ENCODE results near the gene SFXN3. TPM values are rescaled to one million over a fixed set of nuclear protein-coding genes. Genes with fewer than 3 reads are reported as not detected.

The SFXN3 gene
- total RNA-seq, 1 experiment from 2014 or later, result 27.5 TPM

DNA sequence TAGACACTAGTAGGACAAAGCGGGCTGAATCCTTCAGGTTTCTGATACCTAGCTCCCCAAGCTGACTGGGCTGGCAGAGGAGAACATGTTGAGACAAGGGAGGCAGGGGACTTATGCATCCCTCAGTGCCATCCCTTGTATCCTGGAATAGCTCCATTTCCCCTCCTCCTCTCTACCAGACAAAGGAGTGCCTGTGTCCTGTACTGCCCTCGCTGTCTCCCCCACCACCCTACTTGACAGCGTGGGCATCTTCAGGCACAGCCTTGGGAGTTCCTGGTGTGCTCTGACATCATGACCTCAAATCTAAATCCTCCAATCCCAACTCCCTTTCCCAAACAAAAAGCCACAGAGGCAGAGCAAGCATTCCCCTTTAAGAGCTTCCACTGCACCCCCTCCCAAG is 9.0 kb downstream of the SFXN3 start:
- intact Hi-C loops (cut with micrococcal nuclease; ENCODE audit: unreplicated experiment), result no loop called here
- Mint-ChIP-seq H3K27ac (ENCODE audit: unreplicated experiment) (no peak overlapping the region), H3K4me1 (ENCODE audit: low read depth, unreplicated experiment) (peaks cover 27% of the 10 kb centered on the region), H3K4me3 (ENCODE audit: low read depth, unreplicated experiment) (no peak overlapping the region), H3K36me3 (ENCODE audit: insufficient read depth, unreplicated experiment) (peaks cover 25% of the 10 kb centered on the region), H3K9me3 (ENCODE audit: low read depth, unreplicated experiment) (no peaks in the 10 kb centered on the region), H3K27me3 (ENCODE audit: unreplicated experiment) (no peaks in the 10 kb centered on the region)
- CTCF ChIA-PET, result no interaction called here
- BruUV-seq (replicated peaks), result no TSS peak
- no peak for DNase-seq
- no peak for TF ChIP-seq CTCF (IDR thresholded peaks at IDR 0.05; ENCODE audit: unreplicated experiment)

- no TSS peak for BruUV-seq (replicated peaks)
Measured at GRCh38 chr10:101040851-101041250, 9.8 kb downstream of the SFXN3 start.

GRCh38 chr10:101041252-101041761 is 10.3 kb downstream of the SFXN3 start:
- peak; percentile 72 for DNase-seq
- no TSS peak for BruUV-seq (replicated peaks)
- Mint-ChIP-seq H3K4me3 (ENCODE audit: low read depth, unreplicated experiment) (no peak overlapping the region), H3K4me1 (ENCODE audit: low read depth, unreplicated experiment) (peaks cover 27% of the 10 kb centered on the region), H3K27ac (ENCODE audit: unreplicated experiment) (peak overlapping the region; percentile 30), H3K36me3 (ENCODE audit: insufficient read depth, unreplicated experiment) (peaks cover 22% of the 10 kb centered on the region), H3K9me3 (ENCODE audit: low read depth, unreplicated experiment) (no peaks in the 10 kb centered on the region), H3K27me3 (ENCODE audit: unreplicated experiment) (peaks cover 7% of the 10 kb centered on the region)
- TF ChIP-seq CTCF (IDR thresholded peaks at IDR 0.05; ENCODE audit: unreplicated experiment), result peak; percentile 55
- intact Hi-C loops (cut with micrococcal nuclease; ENCODE audit: unreplicated experiment), result no loop called here
- CTCF ChIA-PET, result interaction anchor here (0.7 to 2.8 kb wide), 13 partner anchors 9 to 543 kb away, joined by 3 to 26 read pairs (median 5); no protein-coding TSS in a partner anchor

More at GRCh38 chr10:101040851-101041250, 9.8 kb downstream of the SFXN3 start:
- CTCF ChIA-PET, result interaction anchor here (0.7 to 2.8 kb wide), 9 partner anchors 9 to 426 kb away, joined by 3 to 26 read pairs (median 6); no protein-coding TSS in a partner anchor
- no peak overlapping the region for H3K4me3 Mint-ChIP-seq (ENCODE audit: low read depth, unreplicated experiment)
- peaks cover 27% of the 10 kb centered on the region for H3K4me1 Mint-ChIP-seq (ENCODE audit: low read depth, unreplicated experiment)
- H3K9me3 Mint-ChIP-seq (ENCODE audit: low read depth, unreplicated experiment), result no peaks in the 10 kb centered on the region
- peak overlapping the region; percentile 30 for H3K27ac Mint-ChIP-seq (ENCODE audit: unreplicated experiment)
- peaks cover 2% of the 10 kb centered on the region for H3K27me3 Mint-ChIP-seq (ENCODE audit: unreplicated experiment)
- intact Hi-C loops (cut with micrococcal nuclease; ENCODE audit: unreplicated experiment), result no loop called here
- peaks cover 25% of the 10 kb centered on the region for H3K36me3 Mint-ChIP-seq (ENCODE audit: insufficient read depth, unreplicated experiment)
- DNase-seq, result no peak
- TF ChIP-seq CTCF (IDR thresholded peaks at IDR 0.05; ENCODE audit: unreplicated experiment), result no peak

- Mint-ChIP-seq H3K27me3 (ENCODE audit: unreplicated experiment) (peaks cover 14% of the 10 kb centered on the region), H3K27ac (ENCODE audit: unreplicated experiment) (peak overlapping the region; percentile 99), H3K9me3 (ENCODE audit: low read depth, unreplicated experiment) (no peaks in the 10 kb centered on the region), H3K4me3 (ENCODE audit: low read depth, unreplicated experiment) (peak overlapping the region; percentile 88), H3K4me1 (ENCODE audit: low read depth, unreplicated experiment) (peaks cover 27% of the 10 kb centered on the region), H3K36me3 (ENCODE audit: insufficient read depth, unreplicated experiment) (peaks cover 20% of the 10 kb centered on the region)
- no TSS peak for BruUV-seq (replicated peaks)
- no peak for TF ChIP-seq CTCF (IDR thresholded peaks at IDR 0.05; ENCODE audit: unreplicated experiment)
- DNase-seq, result no peak
- CTCF ChIA-PET, result interaction anchor here (1.0 to 2.8 kb wide), 8 partner anchors 8 to 100 kb away, joined by 3 to 26 read pairs (median 6); no protein-coding TSS in a partner anchor
- intact Hi-C loops (cut with micrococcal nuclease; ENCODE audit: unreplicated experiment), result no loop called here
Measured at GRCh38 chr10:101042118-101042517, 11.1 kb downstream of the SFXN3 start.

Measured in Calu3 (cell line).